HG02840 (cell line): ENCODE measurements around the gene PAQR4.
A peak's percentile ranks its signal among the peaks of the same experiment; 100 is the strongest.
"Not testable (repeated sequence)": the region's sequence is repeated elsewhere in the genome, so short reads cannot be mapped to it uniquely, and the experiment has no call there.

Source experiments
- ATAC-seq: cut with Tn5 transposase; IDR thresholded peaks from one replicate; pipeline ENCODE4 v1.9.1; 2021; ENCODE audit warnings: mild to moderate bottlenecking, moderate library complexity, moderate number of reproducible peaks; ENCODE audit not compliant: unreplicated experiment, low FRiP score

PAQR4 gene

GRCh38 chr16:2968738-2969544 lies at the start of gene PAQR4:
TSS of gene PAQR4 (plus strand) at chr16:2969348. CDS start at chr16:2969675, 327 bp downstream.
- peak; percentile 61 for ATAC-seq

- ATAC-seq = no peak
Measured at GRCh38 chr16:2919511-2920255, 49.5 kb upstream of the PAQR4 start.

GRCh38 chr16:2923481-2923880 lies 45.7 kb upstream of the PAQR4 start:
- no peak for ATAC-seq

- no peak for ATAC-seq
Measured at GRCh38 chr16:2924901-2925755, 44.0 kb upstream of the PAQR4 start.

GRCh38 chr16:2925951-2926649 lies 43.0 kb upstream of the PAQR4 start:
- no peak for ATAC-seq

- ATAC-seq = no peak
Measured at GRCh38 chr16:2926650-2926999, 42.5 kb upstream of the PAQR4 start.

- no peak for ATAC-seq
Measured at GRCh38 chr16:2927010-2927646, 42.0 kb upstream of the PAQR4 start.

- ATAC-seq = not testable (repeated sequence)
Measured at GRCh38 chr16:2928151-2928550, 41.0 kb upstream of the PAQR4 start.

GRCh38 chr16:2928796-2929195 lies 40.4 kb upstream of the PAQR4 start:
- ATAC-seq = no peak

GRCh38 chr16:2929693-2930092 lies 39.5 kb upstream of the PAQR4 start:
- ATAC-seq = no peak

- no peak for ATAC-seq
Measured at GRCh38 chr16:2930236-2930635, 38.9 kb upstream of the PAQR4 start.

- not testable (repeated sequence) for ATAC-seq
Measured at GRCh38 chr16:2931231-2931914, 37.8 kb upstream of the PAQR4 start.

- no peak for ATAC-seq
Measured at GRCh38 chr16:2933136-2933535, 36.0 kb upstream of the PAQR4 start.

GRCh38 chr16:2933701-2934100 lies 35.4 kb upstream of the PAQR4 start:
- ATAC-seq = no peak

- ATAC-seq = no peak
Measured at GRCh38 chr16:2934450-2934849, 34.7 kb upstream of the PAQR4 start.

GRCh38 chr16:2936436-2937011 lies 32.6 kb upstream of the PAQR4 start:
- no peak for ATAC-seq

- no peak for ATAC-seq
Measured at GRCh38 chr16:2937170-2937569, 32.0 kb upstream of the PAQR4 start.

- no peak for ATAC-seq
Measured at GRCh38 chr16:2938206-2938605, 30.9 kb upstream of the PAQR4 start.

- ATAC-seq = no peak
Measured at GRCh38 chr16:2939968-2940367, 29.2 kb upstream of the PAQR4 start.
